A549 (cell line): ENCODE data around the gene MUC4.
"Not testable (repeated sequence)": the region's sequence is repeated elsewhere in the genome, so short reads cannot be mapped to it uniquely, and the experiment has no call there.

ENCODE experiments used
- CBX8 ChIP-seq: fragments of 200-600 bp; sonication (generic); IDR thresholded peaks from 2 replicates; pipeline ENCODE4 v1.6.1; 2016
- GATA3 ChIP-seq: IDR thresholded peaks from 2 replicates; pipeline ENCODE4 v1.6.1; 2012; ENCODE audit warnings: borderline replicate concordance
- MYC ChIP-seq: IDR thresholded peaks from 2 replicates; pipeline ENCODE4 v1.6.1; 2012; ENCODE audit warnings: mild to moderate bottlenecking, inconsistent platforms, low read length, improper control_type of control experiment, borderline replicate concordance
- NFE2L2 ChIP-seq: fragments of 150-350 bp; conservative IDR thresholded peaks from 2 replicates; pipeline ENCODE4 v1.6.1; 2014; ENCODE audit warnings: low read length
- RNF2 ChIP-seq: fragments of 200-600 bp; sonication (generic); IDR thresholded peaks from 2 replicates; pipeline ENCODE4 v1.6.1; 2016; ENCODE audit warnings: low read depth, mild to moderate bottlenecking, antibody characterized with exemption, moderate library complexity, borderline replicate concordance
- TP53 ChIP-seq: fragments of 250-450 bp; sonication (Bioruptor Pico); IDR thresholded peaks from 2 replicates; pipeline ENCODE4 v1.5.0; 2021; ENCODE audit warnings: mild to moderate bottlenecking, moderate library complexity
- ZNF302 ChIP-seq: fragments of 250-450 bp; sonication (Bioruptor Pico); IDR thresholded peaks from 2 replicates; pipeline ENCODE4 v1.9.0; 2021; ENCODE audit warnings: inconsistent platforms, mild to moderate bottlenecking, moderate library complexity
- TF ChIP-seq, protein P1 (sequence below): fragments of >200 bp; sonication (Bioruptor Twin); formaldehyde crosslinking; IDR thresholded peaks from 3 replicates; pipeline ENCODE4 v1.5.1; 2016
- TF ChIP-seq, protein P2 (sequence below): fragments of 200-600 bp; sonication (generic); IDR thresholded peaks from 2 replicates; pipeline ENCODE4 v1.6.1; 2016; ENCODE audit warnings: antibody characterized with exemption, mild to moderate bottlenecking, moderate library complexity

DNA sequence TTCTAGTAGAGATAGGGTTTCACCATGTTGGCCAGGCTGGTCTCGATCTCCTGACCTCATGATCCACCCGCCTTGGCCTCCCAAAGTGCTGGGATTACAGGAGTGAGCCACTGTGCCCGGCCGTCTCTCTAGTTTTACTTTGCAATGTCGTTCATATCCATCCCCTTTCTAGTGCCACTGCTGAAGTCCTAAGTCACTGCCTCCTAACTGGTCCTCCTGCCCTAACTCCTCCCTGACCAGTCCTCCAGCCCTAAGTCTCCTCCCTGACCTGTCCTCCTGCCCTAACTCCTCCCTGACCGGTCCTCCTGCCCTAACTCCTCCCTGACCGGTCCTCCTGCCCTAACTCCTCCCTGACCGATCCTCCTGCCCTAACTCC is 99.2 kb downstream of the MUC4 start:
- TF ChIP-seq, protein P1, sequence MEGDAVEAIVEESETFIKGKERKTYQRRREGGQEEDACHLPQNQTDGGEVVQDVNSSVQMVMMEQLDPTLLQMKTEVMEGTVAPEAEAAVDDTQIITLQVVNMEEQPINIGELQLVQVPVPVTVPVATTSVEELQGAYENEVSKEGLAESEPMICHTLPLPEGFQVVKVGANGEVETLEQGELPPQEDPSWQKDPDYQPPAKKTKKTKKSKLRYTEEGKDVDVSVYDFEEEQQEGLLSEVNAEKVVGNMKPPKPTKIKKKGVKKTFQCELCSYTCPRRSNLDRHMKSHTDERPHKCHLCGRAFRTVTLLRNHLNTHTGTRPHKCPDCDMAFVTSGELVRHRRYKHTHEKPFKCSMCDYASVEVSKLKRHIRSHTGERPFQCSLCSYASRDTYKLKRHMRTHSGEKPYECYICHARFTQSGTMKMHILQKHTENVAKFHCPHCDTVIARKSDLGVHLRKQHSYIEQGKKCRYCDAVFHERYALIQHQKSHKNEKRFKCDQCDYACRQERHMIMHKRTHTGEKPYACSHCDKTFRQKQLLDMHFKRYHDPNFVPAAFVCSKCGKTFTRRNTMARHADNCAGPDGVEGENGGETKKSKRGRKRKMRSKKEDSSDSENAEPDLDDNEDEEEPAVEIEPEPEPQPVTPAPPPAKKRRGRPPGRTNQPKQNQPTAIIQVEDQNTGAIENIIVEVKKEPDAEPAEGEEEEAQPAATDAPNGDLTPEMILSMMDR = not testable (repeated sequence)
- TF ChIP-seq, protein P2, sequence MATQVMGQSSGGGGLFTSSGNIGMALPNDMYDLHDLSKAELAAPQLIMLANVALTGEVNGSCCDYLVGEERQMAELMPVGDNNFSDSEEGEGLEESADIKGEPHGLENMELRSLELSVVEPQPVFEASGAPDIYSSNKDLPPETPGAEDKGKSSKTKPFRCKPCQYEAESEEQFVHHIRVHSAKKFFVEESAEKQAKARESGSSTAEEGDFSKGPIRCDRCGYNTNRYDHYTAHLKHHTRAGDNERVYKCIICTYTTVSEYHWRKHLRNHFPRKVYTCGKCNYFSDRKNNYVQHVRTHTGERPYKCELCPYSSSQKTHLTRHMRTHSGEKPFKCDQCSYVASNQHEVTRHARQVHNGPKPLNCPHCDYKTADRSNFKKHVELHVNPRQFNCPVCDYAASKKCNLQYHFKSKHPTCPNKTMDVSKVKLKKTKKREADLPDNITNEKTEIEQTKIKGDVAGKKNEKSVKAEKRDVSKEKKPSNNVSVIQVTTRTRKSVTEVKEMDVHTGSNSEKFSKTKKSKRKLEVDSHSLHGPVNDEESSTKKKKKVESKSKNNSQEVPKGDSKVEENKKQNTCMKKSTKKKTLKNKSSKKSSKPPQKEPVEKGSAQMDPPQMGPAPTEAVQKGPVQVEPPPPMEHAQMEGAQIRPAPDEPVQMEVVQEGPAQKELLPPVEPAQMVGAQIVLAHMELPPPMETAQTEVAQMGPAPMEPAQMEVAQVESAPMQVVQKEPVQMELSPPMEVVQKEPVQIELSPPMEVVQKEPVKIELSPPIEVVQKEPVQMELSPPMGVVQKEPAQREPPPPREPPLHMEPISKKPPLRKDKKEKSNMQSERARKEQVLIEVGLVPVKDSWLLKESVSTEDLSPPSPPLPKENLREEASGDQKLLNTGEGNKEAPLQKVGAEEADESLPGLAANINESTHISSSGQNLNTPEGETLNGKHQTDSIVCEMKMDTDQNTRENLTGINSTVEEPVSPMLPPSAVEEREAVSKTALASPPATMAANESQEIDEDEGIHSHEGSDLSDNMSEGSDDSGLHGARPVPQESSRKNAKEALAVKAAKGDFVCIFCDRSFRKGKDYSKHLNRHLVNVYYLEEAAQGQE = not testable (repeated sequence)
- not testable (repeated sequence) for TF ChIP-seq GATA3; NFE2L2; TP53 (CRISPR knock-in tag); ZNF302 (CRISPR knock-in tag); RNF2; CBX8; MYC
